Vagina (tissue), 2 donors: ENCODE measurements around the gene C12orf43. TPM values are rescaled to one million over a fixed set of nuclear protein-coding genes. Genes with fewer than 3 reads are reported as not detected.

Source experiments
- DNase-seq, 2 donors: peaks; one replicate each; pipeline ENCODE4 v3.0.0-alpha.2; 2017; ENCODE audit errors: extremely low spot score in 2 of 2
- H3K27ac ChIP-seq: fragments of 200-600 bp; sonication (generic); one replicate; pipeline ENCODE4 v1.5.1; 2019
- H3K27me3 ChIP-seq: fragments of 200-600 bp; sonication (generic); one replicate; pipeline ENCODE4 v1.5.1; 2019
- H3K36me3 ChIP-seq, 2 donors: fragments of 200-600 bp; sonication (generic); one replicate each; pipeline ENCODE4 v1.5.1; 2017 to 2019
- H3K4me1 ChIP-seq: fragments of 200-600 bp; sonication (generic); one replicate; pipeline ENCODE4 v1.5.1; 2019
- H3K4me3 ChIP-seq, 2 donors: fragments of 200-600 bp; sonication (generic); 1 replicate in 1 of 2; 2 replicates in 1 of 2; pipeline ENCODE4 v1.5.1; 2016 to 2019
- H3K9me3 ChIP-seq: fragments of 200-600 bp; sonication (generic); one replicate; pipeline ENCODE4 v1.5.1; 2019
- CTCF ChIP-seq, 3 experiments: fragments of 450-650 bp in 2 of 3; fragments of 200-600 bp in 1 of 3; sonication (generic) in 1 of 3; IDR thresholded peaks; one replicate each; pipeline ENCODE4 v1.5.1; 2017 to 2019; ENCODE audit warnings: antibody characterized with exemption in 3 of 3, mild to moderate bottlenecking in 2 of 3, moderate library complexity in 2 of 3
- POLR2A ChIP-seq, 2 donors: fragments of 450-650 bp; IDR thresholded peaks; one replicate each; pipeline ENCODE4 v1.6.1; 2017; ENCODE audit warnings: antibody characterized with exemption in 2 of 2, mild to moderate bottlenecking in 2 of 2, moderate library complexity in 2 of 2
- POLR2AphosphoS5 ChIP-seq, 2 donors: sonication (generic); formaldehyde crosslinking; IDR thresholded peaks; one replicate each; pipeline ENCODE4 v1.9.0; 2017; ENCODE audit warnings: antibody characterized with exemption in 2 of 2, mild to moderate bottlenecking in 2 of 2, low read depth in 1 of 2; ENCODE audit not compliant: insufficient read depth in 1 of 2
- intact Hi-C: fragments of 100-400 bp; cut with DNase I; formaldehyde crosslinking; loops from one replicate; pipeline ENCODE4 v1.15.1; 2023
- total RNA-seq: library from RNA; depleted of rRNA; stranded (reverse); fragments of >200 nt; gene quantifications from one replicate; pipeline ENCODE4 v1.2.3, GENCODE V29; 2016

Gene C12orf43
- total RNA-seq, 1 donor from 2014 or later: 7.4 TPM

DNA sequence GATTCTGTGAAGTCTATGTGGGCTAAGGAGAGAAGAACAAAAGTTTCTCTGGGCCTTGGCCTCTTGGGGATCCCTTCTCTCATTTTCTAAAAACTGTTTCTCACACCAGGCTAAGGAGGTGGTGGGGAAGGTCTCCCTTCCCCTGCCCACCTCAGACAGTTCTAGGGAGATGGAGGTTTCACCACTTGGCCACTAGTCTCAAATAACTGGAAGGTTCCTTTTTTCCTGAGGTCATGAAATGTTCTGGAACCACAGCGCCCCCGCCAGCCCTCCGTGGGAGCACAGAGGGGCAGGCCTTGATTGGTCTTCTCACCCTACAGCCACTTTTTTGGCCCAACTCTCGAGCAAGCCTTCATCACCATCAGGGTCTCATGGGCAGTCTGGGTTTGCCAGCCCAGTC is 12.6 kb downstream of the C12orf43 start:
- H3K9me3 ChIP-seq: no peaks in the 10 kb centered on the region
- TF ChIP-seq POLR2A (IDR thresholded peaks at IDR 0.05) (no peak), POLR2AphosphoS5 (IDR thresholded peaks at IDR 0.05; ENCODE audit: insufficient read depth in 1 of 2, low read depth in 1 of 2) (no peak), CTCF (IDR thresholded peaks at IDR 0.05) (no peak)
- no peak overlapping the region for H3K4me3 ChIP-seq
- DNase-seq: no peak
- H3K36me3 ChIP-seq: peaks cover 0 to 43% of the 10 kb centered on the region in 2 donors
- H3K27ac ChIP-seq: no peak overlapping the region
- intact Hi-C loops: no loop called here
- H3K4me1 ChIP-seq: peaks cover 5% of the 10 kb centered on the region
- H3K27me3 ChIP-seq: no peaks in the 10 kb centered on the region

- Histone ChIP-seq H3K9me3 (no peaks in the 10 kb centered on the region), H3K27me3 (no peaks in the 10 kb centered on the region), H3K4me3 (no peak overlapping the region), H3K4me1 (peaks cover 5% of the 10 kb centered on the region), H3K27ac (no peak overlapping the region), H3K36me3 (peaks cover 0 to 29% of the 10 kb centered on the region in 2 donors)
- DNase-seq: no peak
- TF ChIP-seq CTCF (IDR thresholded peaks at IDR 0.05): no peak
- TF ChIP-seq POLR2AphosphoS5 (IDR thresholded peaks at IDR 0.05; ENCODE audit: insufficient read depth in 1 of 2, low read depth in 1 of 2): no peak
- TF ChIP-seq POLR2A (IDR thresholded peaks at IDR 0.05): no peak
- intact Hi-C loops: no loop called here
Measured at GRCh38 chr12:121001841-121002483, 14.3 kb downstream of the C12orf43 start.

DNA sequence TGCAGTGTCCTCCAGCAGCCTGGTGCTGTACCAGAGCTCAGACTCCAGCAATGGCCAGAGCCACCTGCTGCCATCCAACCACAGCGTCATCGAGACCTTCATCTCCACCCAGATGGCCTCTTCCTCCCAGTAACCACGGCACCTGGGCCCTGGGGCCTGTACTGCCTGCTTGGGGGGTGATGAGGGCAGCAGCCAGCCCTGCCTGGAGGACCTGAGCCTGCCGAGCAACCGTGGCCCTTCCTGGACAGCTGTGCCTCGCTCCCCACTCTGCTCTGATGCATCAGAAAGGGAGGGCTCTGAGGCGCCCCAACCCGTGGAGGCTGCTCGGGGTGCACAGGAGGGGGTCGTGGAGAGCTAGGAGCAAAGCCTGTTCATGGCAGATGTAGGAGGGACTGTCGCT is 15.2 kb downstream of the C12orf43 start:
- no peak for TF ChIP-seq POLR2AphosphoS5 (IDR thresholded peaks at IDR 0.05; ENCODE audit: insufficient read depth in 1 of 2, low read depth in 1 of 2)
- no peak for TF ChIP-seq POLR2A (IDR thresholded peaks at IDR 0.05)
- no peak for TF ChIP-seq CTCF (IDR thresholded peaks at IDR 0.05)
- Histone ChIP-seq H3K9me3 (no peaks in the 10 kb centered on the region), H3K27me3 (no peaks in the 10 kb centered on the region), H3K4me3 (no peak overlapping the region), H3K36me3 (peaks cover 0 to 20% of the 10 kb centered on the region in 2 donors), H3K4me1 (peaks cover 5% of the 10 kb centered on the region), H3K27ac (no peak overlapping the region)
- no peak for DNase-seq
- intact Hi-C loops: no loop called here

GRCh38 chr12:121000530-121000929 is 15.8 kb downstream of the C12orf43 start:
- TF ChIP-seq POLR2AphosphoS5 (IDR thresholded peaks at IDR 0.05; ENCODE audit: insufficient read depth in 1 of 2, low read depth in 1 of 2) (no peak), CTCF (IDR thresholded peaks at IDR 0.05) (no peak), POLR2A (IDR thresholded peaks at IDR 0.05) (no peak)
- intact Hi-C loops: no loop called here
- DNase-seq: no peak
- Histone ChIP-seq H3K27me3 (no peaks in the 10 kb centered on the region), H3K27ac (no peak overlapping the region), H3K4me3 (no peak overlapping the region), H3K4me1 (peaks cover 5% of the 10 kb centered on the region), H3K36me3 (peaks cover 0 to 18% of the 10 kb centered on the region in 2 donors), H3K9me3 (no peaks in the 10 kb centered on the region)
